ENCODE results near the gene TMEM259. TPM values are rescaled to one million over a fixed set of nuclear protein-coding genes. Genes with fewer than 3 reads are reported as not detected.

The TMEM259 gene
- total and polyA plus RNA-seq, 2 donors (not counting 3 experiments of a cell fraction or from before 2014, with no cell fraction given) = 142 to 297 TPM

- Histone ChIP-seq H3K27ac (ENCODE audit: insufficient read depth, low read depth, low read length) (no peak overlapping the region), H3K4me2 (ENCODE audit: insufficient read depth, low read length) (no peak overlapping the region), H3K4me3 (replicated peaks in 1 of 3; ENCODE audit: insufficient read depth in 1 of 3, low read depth in 1 of 3, low read length in 3 of 3) (no peak overlapping the region), H4K20me1 (replicated peaks; ENCODE audit: control insufficient read depth, extremely low read depth, insufficient read depth, low read length) (no peaks in the 10 kb centered on the region), H3K27me3 (ENCODE audit: control insufficient read depth in 2 of 2, insufficient read depth in 2 of 2, low read length in 2 of 2) (no peaks in the 10 kb centered on the region), H2AFZ (ENCODE audit: low read depth, low read length) (no peak overlapping the region), H3K79me2 (ENCODE audit: control insufficient read depth, insufficient read depth, low read length) (no peaks in the 10 kb centered on the region), H3K9me1 (replicated peaks; ENCODE audit: control insufficient read depth, extremely low read depth, insufficient read depth, low read length) (no peaks in the 10 kb centered on the region), H3K36me3 (ENCODE audit: control insufficient read depth in 2 of 2, extremely low read depth in 1 of 2, insufficient read depth in 2 of 2, low read length in 2 of 2) (no peaks in the 10 kb centered on the region), H3K9me3 (replicated peaks; ENCODE audit: control insufficient read depth, insufficient read depth, low read length) (no peaks in the 10 kb centered on the region), H3K9ac (replicated peaks; ENCODE audit: extremely low read depth, insufficient read depth, low read length) (no peak overlapping the region), H3K4me1 (ENCODE audit: control insufficient read depth, extremely low read depth, insufficient read depth, low read length) (peaks cover 31% of the 10 kb centered on the region)
- ChIA-PET POLR2A (no interaction called here), CTCF (interaction anchor here (0.8 to 2.5 kb wide), 7 partner anchors 10 to 48 kb away, joined by 3 to 13 read pairs (median 8); partner anchors contain the start of genes ABCA7 and GPX4)
- dilution Hi-C loops (cut with MboI; ENCODE audit: extremely low pct_ligation_motif_present, low sequenced_read_pairs) (no loop called here), intact Hi-C loops (cut with micrococcal nuclease) (loop anchor here (2.0 kb wide), 1 partner anchor 29 kb away; the partner anchor contains the start of gene POLR2E)
- TF ChIP-seq POLR2A (IDR thresholded peaks at IDR 0.05; ENCODE audit: low read depth, low read length) (no peak), POLR2AphosphoS5 (IDR thresholded peaks at IDR 0.05; ENCODE audit: insufficient read depth, low read depth, low read length) (no peak), MAX (IDR thresholded peaks at IDR 0.05; ENCODE audit: insufficient read depth, insufficient read length) (no peak), GATA2 (IDR thresholded peaks at IDR 0.05; ENCODE audit: insufficient read depth, insufficient read length, low read depth, low read length) (no peak), EZH2 (IDR thresholded peaks at IDR 0.05; ENCODE audit: borderline replicate concordance, low read depth, low read length, severe bottlenecking) (no peak), FOS (IDR thresholded peaks at IDR 0.05; ENCODE audit: borderline replicate concordance, insufficient read depth, low read length) (no peak), JUN (IDR thresholded peaks at IDR 0.05; ENCODE audit: borderline replicate concordance, insufficient read depth, insufficient read length, low read depth) (no peak), MYC (IDR thresholded peaks at IDR 0.05; ENCODE audit: low read depth, low read length) (no peak)
- TF ChIP-seq, protein P1, sequence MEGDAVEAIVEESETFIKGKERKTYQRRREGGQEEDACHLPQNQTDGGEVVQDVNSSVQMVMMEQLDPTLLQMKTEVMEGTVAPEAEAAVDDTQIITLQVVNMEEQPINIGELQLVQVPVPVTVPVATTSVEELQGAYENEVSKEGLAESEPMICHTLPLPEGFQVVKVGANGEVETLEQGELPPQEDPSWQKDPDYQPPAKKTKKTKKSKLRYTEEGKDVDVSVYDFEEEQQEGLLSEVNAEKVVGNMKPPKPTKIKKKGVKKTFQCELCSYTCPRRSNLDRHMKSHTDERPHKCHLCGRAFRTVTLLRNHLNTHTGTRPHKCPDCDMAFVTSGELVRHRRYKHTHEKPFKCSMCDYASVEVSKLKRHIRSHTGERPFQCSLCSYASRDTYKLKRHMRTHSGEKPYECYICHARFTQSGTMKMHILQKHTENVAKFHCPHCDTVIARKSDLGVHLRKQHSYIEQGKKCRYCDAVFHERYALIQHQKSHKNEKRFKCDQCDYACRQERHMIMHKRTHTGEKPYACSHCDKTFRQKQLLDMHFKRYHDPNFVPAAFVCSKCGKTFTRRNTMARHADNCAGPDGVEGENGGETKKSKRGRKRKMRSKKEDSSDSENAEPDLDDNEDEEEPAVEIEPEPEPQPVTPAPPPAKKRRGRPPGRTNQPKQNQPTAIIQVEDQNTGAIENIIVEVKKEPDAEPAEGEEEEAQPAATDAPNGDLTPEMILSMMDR (IDR thresholded peaks at IDR 0.05; ENCODE audit: extremely low read depth in 1 of 2, insufficient read depth in 1 of 2, low read depth in 1 of 2, low read length in 2 of 2) = no peak
- DNase-seq (ENCODE audit: low read depth, low spot score) = no peak
- FAIRE-seq = no peak
- no TSS peak for BruUV-seq (replicated peaks)
Measured at GRCh38 chr19:1065606-1066109, 44.7 kb upstream of the TMEM259 start.
